Skeletal muscle satellite cell (primary cell): ENCODE data around the gene POU6F2.

ENCODE experiments used
- H3K27me3 ChIP-seq: 2 replicates; pipeline ENCODE4 v1.7.0; 2013; ENCODE audit warnings: low read length; ENCODE audit not compliant: control insufficient read depth, insufficient read depth
- H3K36me3 ChIP-seq: 2 replicates; pipeline ENCODE4 v1.7.0; 2013; ENCODE audit warnings: mild to moderate bottlenecking, control low read depth, low read length; ENCODE audit not compliant: insufficient read depth
- H3K4me1 ChIP-seq: 2 replicates; pipeline ENCODE4 v1.7.0; 2013; ENCODE audit warnings: low read length; ENCODE audit not compliant: control insufficient read depth, insufficient read depth
- H3K4me2 ChIP-seq: 2 replicates; pipeline ENCODE4 v1.7.0; 2013; ENCODE audit warnings: mild to moderate bottlenecking, low read length
- H3K4me3 ChIP-seq: 2 replicates; pipeline ENCODE4 v1.7.0; 2013; ENCODE audit warnings: low read length
- H3K9ac ChIP-seq: 2 replicates; pipeline ENCODE4 v1.7.0; 2013; ENCODE audit warnings: mild to moderate bottlenecking, low read depth, low read length, moderate library complexity
- H3K9me3 ChIP-seq: replicated peaks from 2 replicates; pipeline ENCODE4 v1.7.0; 2013; ENCODE audit warnings: mild to moderate bottlenecking, control low read depth, low read length

The POU6F2 gene

GRCh38 chr7:39071116-39071515, 93.4 kb downstream of the POU6F2 start:
- H3K4me3 ChIP-seq = no peak overlapping the region
- no peaks in the 10 kb centered on the region for H3K9me3 ChIP-seq
- H3K36me3 ChIP-seq = no peaks in the 10 kb centered on the region
- H3K4me2 ChIP-seq = no peak overlapping the region
- peaks cover 4% of the 10 kb centered on the region for H3K27me3 ChIP-seq
- H3K4me1 ChIP-seq = no peaks in the 10 kb centered on the region
- no peak overlapping the region for H3K9ac ChIP-seq

- no peaks in the 10 kb centered on the region for H3K9me3 ChIP-seq
- H3K36me3 ChIP-seq = no peaks in the 10 kb centered on the region
- peaks cover 12% of the 10 kb centered on the region for H3K27me3 ChIP-seq
- no peaks in the 10 kb centered on the region for H3K4me1 ChIP-seq
- H3K4me3 ChIP-seq = no peak overlapping the region
- no peak overlapping the region for H3K9ac ChIP-seq
- no peak overlapping the region for H3K4me2 ChIP-seq
These were observed 95.7 kb downstream of the POU6F2 start for GRCh38 chr7:39073432-39073831.

- Histone ChIP-seq H3K4me3 (no peak overlapping the region), H3K36me3 (no peaks in the 10 kb centered on the region), H3K27me3 (peaks cover 12% of the 10 kb centered on the region), H3K9ac (no peak overlapping the region), H3K4me1 (no peaks in the 10 kb centered on the region), H3K9me3 (no peaks in the 10 kb centered on the region), H3K4me2 (no peak overlapping the region)
These were observed 97.5 kb downstream of the POU6F2 start for GRCh38 chr7:39075210-39075609.

GRCh38 chr7:39083781-39084180, 106.1 kb downstream of the POU6F2 start:
- Histone ChIP-seq H3K9me3 (no peaks in the 10 kb centered on the region), H3K9ac (no peak overlapping the region), H3K36me3 (no peaks in the 10 kb centered on the region), H3K27me3 (peaks cover 26% of the 10 kb centered on the region), H3K4me3 (no peak overlapping the region), H3K4me2 (no peak overlapping the region), H3K4me1 (no peaks in the 10 kb centered on the region)

- H3K4me2 ChIP-seq = no peak overlapping the region
- H3K36me3 ChIP-seq = no peaks in the 10 kb centered on the region
- H3K4me1 ChIP-seq = no peaks in the 10 kb centered on the region
- no peak overlapping the region for H3K4me3 ChIP-seq
- H3K9me3 ChIP-seq = no peaks in the 10 kb centered on the region
- no peak overlapping the region for H3K9ac ChIP-seq
- peaks cover 26% of the 10 kb centered on the region for H3K27me3 ChIP-seq
These were observed 106.6 kb downstream of the POU6F2 start for GRCh38 chr7:39084349-39084748.

- Histone ChIP-seq H3K4me3 (no peak overlapping the region), H3K9ac (no peak overlapping the region), H3K4me1 (no peaks in the 10 kb centered on the region), H3K9me3 (no peaks in the 10 kb centered on the region), H3K36me3 (no peaks in the 10 kb centered on the region), H3K27me3 (peaks cover 26% of the 10 kb centered on the region), H3K4me2 (peak overlapping the region; percentile 31)
These were observed 107.5 kb downstream of the POU6F2 start for GRCh38 chr7:39085189-39085588.

- Histone ChIP-seq H3K36me3 (no peaks in the 10 kb centered on the region), H3K4me3 (no peak overlapping the region), H3K9ac (no peak overlapping the region)
These were observed 107.9 kb downstream of the POU6F2 start for GRCh38 chr7:39085590-39086049.

GRCh38 chr7:39086638-39087360, 109.1 kb downstream of the POU6F2 start:
- H3K27me3 ChIP-seq = peaks cover 21% of the 10 kb centered on the region
- H3K9ac ChIP-seq = no peak overlapping the region
- H3K9me3 ChIP-seq = no peaks in the 10 kb centered on the region
- no peaks in the 10 kb centered on the region for H3K4me1 ChIP-seq
- no peak overlapping the region for H3K4me2 ChIP-seq
- no peaks in the 10 kb centered on the region for H3K36me3 ChIP-seq
- no peak overlapping the region for H3K4me3 ChIP-seq

More at GRCh38 chr7:39085590-39086049, 107.9 kb downstream of the POU6F2 start:
- Histone ChIP-seq H3K9me3 (no peaks in the 10 kb centered on the region), H3K4me2 (peak overlapping the region; percentile 31), H3K27me3 (peaks cover 26% of the 10 kb centered on the region), H3K4me1 (no peaks in the 10 kb centered on the region)

GRCh38 chr7:39088730-39089593, 111.3 kb downstream of the POU6F2 start:
- no peaks in the 10 kb centered on the region for H3K36me3 ChIP-seq
- no peak overlapping the region for H3K4me3 ChIP-seq
- H3K27me3 ChIP-seq = peaks cover 17% of the 10 kb centered on the region
- no peak overlapping the region for H3K4me2 ChIP-seq
- no peaks in the 10 kb centered on the region for H3K9me3 ChIP-seq
- H3K9ac ChIP-seq = no peak overlapping the region
- H3K4me1 ChIP-seq = no peaks in the 10 kb centered on the region

- Histone ChIP-seq H3K27me3 (peaks cover 3% of the 10 kb centered on the region), H3K4me2 (no peak overlapping the region), H3K9me3 (no peaks in the 10 kb centered on the region), H3K9ac (no peak overlapping the region), H3K4me1 (no peaks in the 10 kb centered on the region), H3K4me3 (no peak overlapping the region), H3K36me3 (no peaks in the 10 kb centered on the region)
These were observed 113.4 kb downstream of the POU6F2 start for GRCh38 chr7:39091145-39091544.

- Histone ChIP-seq H3K9me3 (no peaks in the 10 kb centered on the region), H3K4me2 (no peak overlapping the region), H3K9ac (no peak overlapping the region), H3K4me1 (no peaks in the 10 kb centered on the region), H3K27me3 (peaks cover under 1% of the 10 kb centered on the region), H3K36me3 (no peaks in the 10 kb centered on the region), H3K4me3 (no peak overlapping the region)
These were observed 114.1 kb downstream of the POU6F2 start for GRCh38 chr7:39091774-39092173.
